ENCODE results near the gene CDK11B. TPM values are rescaled to one million over a fixed set of nuclear protein-coding genes. Genes with fewer than 3 reads are reported as not detected.
"Not testable (repeated sequence)": the region's sequence is repeated elsewhere in the genome, so short reads cannot be mapped to it uniquely, and the experiment has no call there.

CDK11B gene
- total and polyA plus RNA-seq, 2 donors from 2014 or later: 13.9 to 24.0 TPM

DNA sequence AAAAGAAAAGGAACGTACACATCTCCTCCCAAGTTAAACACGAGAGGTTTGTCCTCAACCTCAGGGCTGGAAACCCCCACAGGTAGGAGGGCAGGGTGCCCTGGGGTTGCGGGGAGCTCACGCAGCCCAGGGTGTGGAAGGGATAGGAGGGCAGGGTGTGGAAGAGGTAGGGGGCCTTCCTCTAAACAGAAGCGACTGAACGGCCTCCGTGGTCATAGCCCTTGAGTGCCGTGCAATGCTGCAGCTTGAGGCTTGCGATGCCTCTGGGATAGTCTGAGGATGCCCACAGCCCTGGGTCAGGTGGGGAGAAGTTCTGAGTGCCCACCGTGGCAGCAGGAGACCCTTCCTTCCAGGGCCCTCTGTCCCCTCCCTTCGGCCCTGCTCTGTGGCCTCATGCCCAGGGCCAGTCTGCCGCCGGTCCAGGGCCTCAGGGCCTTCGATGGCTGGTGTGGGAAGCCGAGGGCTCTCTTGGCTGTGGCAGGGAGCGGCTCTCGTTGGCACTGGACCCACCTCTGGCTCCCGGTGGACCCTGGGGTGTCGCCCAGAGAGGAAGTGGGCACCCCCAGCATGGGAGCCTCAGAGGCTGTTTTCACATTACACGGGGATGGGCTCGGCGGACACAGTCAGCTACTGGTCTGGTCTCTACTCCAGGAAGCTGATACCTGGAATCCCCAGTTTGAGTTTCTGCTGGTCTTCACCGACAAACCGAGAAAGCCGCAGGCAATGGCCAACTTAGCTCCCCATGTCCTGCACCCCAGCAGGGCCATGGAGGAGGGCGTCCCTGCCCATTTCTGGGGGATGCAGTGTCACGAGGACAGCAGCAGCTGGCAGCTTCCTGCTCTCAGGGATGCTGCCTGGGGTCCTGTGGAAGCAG is 6.4 kb upstream of the CDK11B start:
- DNase-seq: peak in 1 of 5 donors; percentile 73
- H3K9me3 ChIP-seq (ENCODE audit: control insufficient read depth in 2 of 3, insufficient read depth in 1 of 3, low read length in 3 of 3): no peaks in the 10 kb centered on the region

DNA sequence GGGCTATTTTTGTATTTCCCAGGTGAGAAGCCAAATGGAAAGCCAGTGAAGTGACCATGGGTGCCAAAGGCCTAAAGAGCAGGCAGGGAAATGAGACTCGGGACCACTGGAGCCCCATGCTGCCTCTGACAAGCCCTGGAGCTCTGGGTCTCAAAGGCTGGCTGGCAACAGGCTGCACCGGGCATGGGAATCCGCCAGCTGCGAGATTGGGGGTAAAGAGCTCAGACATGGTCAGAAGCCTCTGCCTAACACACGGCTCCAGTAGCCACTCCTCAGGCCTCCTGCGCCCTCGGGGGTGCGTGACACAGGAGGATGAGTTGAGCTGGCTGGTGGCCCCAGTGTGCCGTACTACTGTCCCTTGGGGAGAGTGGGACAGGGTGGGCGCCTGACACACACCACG is 5.5 kb upstream of the CDK11B start:
- peaks cover 0 to 14% (median 6%) of the 10 kb centered on the region in 3 donors for H3K36me3 ChIP-seq (ENCODE audit: control insufficient read depth in 2 of 3, insufficient read depth in 3 of 3, low read length in 3 of 3)
- intact Hi-C loops (cut with DNase I); H3K9me3 ChIP-seq (ENCODE audit: control insufficient read depth in 2 of 3, insufficient read depth in 1 of 3, low read length in 3 of 3); H3K27ac ChIP-seq (ENCODE audit: low read depth in 2 of 2, low read length in 2 of 2); FAIRE-seq; H3K4me3 ChIP-seq (ENCODE audit: low read length in 3 of 3); H3K9ac ChIP-seq (ENCODE audit: low read length in 3 of 3); H3K4me1 ChIP-seq (ENCODE audit: control insufficient read depth in 2 of 3, insufficient read depth in 2 of 3, low read depth in 1 of 3, low read length in 3 of 3); H3K27me3 ChIP-seq (ENCODE audit: control insufficient read depth, insufficient read depth, low read length): not testable (repeated sequence)
- DNase-seq: peak in 1 of 5 donors; percentile 18

More for the DNA sequence above, 6.4 kb upstream of the CDK11B start:
- FAIRE-seq: no peak
- TF ChIP-seq, protein P1, sequence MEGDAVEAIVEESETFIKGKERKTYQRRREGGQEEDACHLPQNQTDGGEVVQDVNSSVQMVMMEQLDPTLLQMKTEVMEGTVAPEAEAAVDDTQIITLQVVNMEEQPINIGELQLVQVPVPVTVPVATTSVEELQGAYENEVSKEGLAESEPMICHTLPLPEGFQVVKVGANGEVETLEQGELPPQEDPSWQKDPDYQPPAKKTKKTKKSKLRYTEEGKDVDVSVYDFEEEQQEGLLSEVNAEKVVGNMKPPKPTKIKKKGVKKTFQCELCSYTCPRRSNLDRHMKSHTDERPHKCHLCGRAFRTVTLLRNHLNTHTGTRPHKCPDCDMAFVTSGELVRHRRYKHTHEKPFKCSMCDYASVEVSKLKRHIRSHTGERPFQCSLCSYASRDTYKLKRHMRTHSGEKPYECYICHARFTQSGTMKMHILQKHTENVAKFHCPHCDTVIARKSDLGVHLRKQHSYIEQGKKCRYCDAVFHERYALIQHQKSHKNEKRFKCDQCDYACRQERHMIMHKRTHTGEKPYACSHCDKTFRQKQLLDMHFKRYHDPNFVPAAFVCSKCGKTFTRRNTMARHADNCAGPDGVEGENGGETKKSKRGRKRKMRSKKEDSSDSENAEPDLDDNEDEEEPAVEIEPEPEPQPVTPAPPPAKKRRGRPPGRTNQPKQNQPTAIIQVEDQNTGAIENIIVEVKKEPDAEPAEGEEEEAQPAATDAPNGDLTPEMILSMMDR (IDR thresholded peaks at IDR 0.05; ENCODE audit: borderline replicate concordance, extremely low read depth, insufficient read depth): no peak
- no peaks in the 10 kb centered on the region for H3K27me3 ChIP-seq (ENCODE audit: control insufficient read depth, insufficient read depth, low read length)
- intact Hi-C loops (cut with DNase I): no loop called here
- no peak overlapping the region for H3K4me3 ChIP-seq (ENCODE audit: low read length in 3 of 3)
- no peaks in the 10 kb centered on the region for H3K4me1 ChIP-seq (ENCODE audit: control insufficient read depth in 2 of 3, insufficient read depth in 2 of 3, low read depth in 1 of 3, low read length in 3 of 3)
- peaks cover 0 to 14% (median 6%) of the 10 kb centered on the region in 3 donors for H3K36me3 ChIP-seq (ENCODE audit: control insufficient read depth in 2 of 3, insufficient read depth in 3 of 3, low read length in 3 of 3)
- no peak overlapping the region for H3K9ac ChIP-seq (ENCODE audit: low read length in 3 of 3)
- no peak overlapping the region for H3K27ac ChIP-seq (ENCODE audit: low read depth in 2 of 2, low read length in 2 of 2)

DNA sequence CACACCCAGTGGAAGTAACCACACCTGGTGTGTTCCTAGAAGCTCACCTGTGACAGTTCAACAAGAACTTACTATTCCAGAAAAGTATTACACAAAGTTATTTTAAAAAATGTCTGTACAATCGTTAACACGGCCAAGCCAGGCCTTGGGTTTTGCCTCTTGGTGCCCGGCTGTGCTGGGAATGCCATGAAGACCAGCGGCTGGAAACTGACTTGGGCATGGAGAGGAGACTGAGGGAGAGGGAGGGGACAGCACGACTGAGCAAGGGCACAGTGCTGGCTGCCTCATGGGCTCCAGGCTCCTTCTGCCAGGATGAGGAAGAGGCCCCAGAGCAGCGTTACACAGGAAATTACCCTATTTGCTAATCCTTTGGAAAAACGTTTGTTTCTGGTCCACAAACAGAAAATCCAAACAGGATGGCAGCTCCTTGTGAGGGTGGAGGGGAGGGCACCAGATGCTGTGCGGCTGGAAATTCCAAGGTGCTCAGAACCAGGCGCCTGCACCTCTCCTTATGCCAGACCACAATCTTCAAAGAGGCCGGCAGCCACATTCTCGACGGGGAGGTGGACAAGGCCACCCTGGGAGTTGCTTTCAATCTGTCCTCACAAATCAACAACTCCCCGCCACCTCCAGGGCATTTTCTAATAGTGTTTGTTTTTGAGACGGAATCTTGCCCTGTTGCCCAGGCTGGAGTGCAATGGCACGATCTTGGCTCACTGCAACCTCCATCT is 4.2 kb upstream of the CDK11B start:
- peak in 1 of 5 donors; percentile 43 for DNase-seq
- peaks cover 0 to 14% (median 6%) of the 10 kb centered on the region in 3 donors for H3K36me3 ChIP-seq (ENCODE audit: control insufficient read depth in 2 of 3, insufficient read depth in 3 of 3, low read length in 3 of 3)
- H3K4me1 ChIP-seq (ENCODE audit: control insufficient read depth in 2 of 3, insufficient read depth in 2 of 3, low read depth in 1 of 3, low read length in 3 of 3); H3K27me3 ChIP-seq (ENCODE audit: control insufficient read depth, insufficient read depth, low read length); H3K27ac ChIP-seq (ENCODE audit: low read depth in 2 of 2, low read length in 2 of 2); intact Hi-C loops (cut with DNase I); H3K4me3 ChIP-seq (ENCODE audit: low read length in 3 of 3); H3K9me3 ChIP-seq (ENCODE audit: control insufficient read depth in 2 of 3, insufficient read depth in 1 of 3, low read length in 3 of 3); H3K9ac ChIP-seq (ENCODE audit: low read length in 3 of 3); FAIRE-seq: not testable (repeated sequence)

DNA sequence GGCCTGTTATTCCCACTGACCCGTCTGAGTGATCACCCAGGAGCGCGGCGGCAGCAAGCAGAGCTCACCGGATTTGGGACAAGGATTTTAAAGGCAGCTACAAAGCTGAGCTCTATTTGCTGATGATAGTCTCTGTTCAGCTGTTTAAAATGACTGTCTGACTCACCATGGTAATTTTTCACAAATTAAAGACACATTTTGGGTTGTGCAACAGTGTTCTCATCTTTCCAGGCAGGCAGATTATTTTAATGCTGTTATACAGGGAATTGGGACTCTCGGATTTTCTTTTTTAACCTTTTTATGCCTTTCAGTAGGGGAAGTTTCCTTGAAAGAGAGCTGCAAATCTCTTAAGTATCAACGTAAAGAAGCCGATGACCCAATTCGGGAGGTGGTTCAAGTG is 3.6 kb upstream of the CDK11B start:
- FAIRE-seq; intact Hi-C loops (cut with DNase I); H3K9me3 ChIP-seq (ENCODE audit: control insufficient read depth in 2 of 3, insufficient read depth in 1 of 3, low read length in 3 of 3); H3K4me3 ChIP-seq (ENCODE audit: low read length in 3 of 3); H3K9ac ChIP-seq (ENCODE audit: low read length in 3 of 3); H3K4me1 ChIP-seq (ENCODE audit: control insufficient read depth in 2 of 3, insufficient read depth in 2 of 3, low read depth in 1 of 3, low read length in 3 of 3); H3K27me3 ChIP-seq (ENCODE audit: control insufficient read depth, insufficient read depth, low read length); DNase-seq; H3K27ac ChIP-seq (ENCODE audit: low read depth in 2 of 2, low read length in 2 of 2): not testable (repeated sequence)
- H3K36me3 ChIP-seq (ENCODE audit: control insufficient read depth in 2 of 3, insufficient read depth in 3 of 3, low read length in 3 of 3): peaks cover 0 to 14% (median 6%) of the 10 kb centered on the region in 3 donors

DNA sequence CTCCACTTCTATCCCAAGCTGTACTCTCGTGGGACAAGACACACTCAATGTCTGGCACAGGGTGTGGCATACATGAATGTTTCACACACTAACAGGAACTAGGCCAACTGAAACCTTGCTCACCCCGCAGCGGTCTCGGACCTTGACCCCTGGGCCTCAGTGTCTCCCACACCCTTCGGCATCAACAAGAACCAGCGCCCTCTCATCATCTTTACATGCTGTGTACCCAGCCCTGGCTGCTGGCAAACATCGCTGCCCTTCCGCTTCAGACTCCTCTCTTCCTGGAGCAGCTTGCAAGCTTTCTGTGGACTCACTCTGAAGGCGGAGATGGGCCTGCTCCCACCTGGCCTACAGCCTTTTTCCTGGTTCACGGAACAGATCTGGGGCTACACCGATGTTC is 10.5 kb downstream of the CDK11B start:
- peaks cover 5 to 14% (median 11%) of the 10 kb centered on the region in 3 donors for H3K36me3 ChIP-seq (ENCODE audit: control insufficient read depth in 2 of 3, insufficient read depth in 3 of 3, low read length in 3 of 3)
- H3K4me3 ChIP-seq (ENCODE audit: low read length in 3 of 3); H3K4me1 ChIP-seq (ENCODE audit: control insufficient read depth in 2 of 3, insufficient read depth in 2 of 3, low read depth in 1 of 3, low read length in 3 of 3); H3K27me3 ChIP-seq (ENCODE audit: control insufficient read depth, insufficient read depth, low read length); FAIRE-seq; H3K9ac ChIP-seq (ENCODE audit: low read length in 3 of 3); H3K9me3 ChIP-seq (ENCODE audit: control insufficient read depth in 2 of 3, insufficient read depth in 1 of 3, low read length in 3 of 3); H3K27ac ChIP-seq (ENCODE audit: low read depth in 2 of 2, low read length in 2 of 2); intact Hi-C loops (cut with DNase I): not testable (repeated sequence)
- DNase-seq: peak in 1 of 5 donors; percentile 19

DNA sequence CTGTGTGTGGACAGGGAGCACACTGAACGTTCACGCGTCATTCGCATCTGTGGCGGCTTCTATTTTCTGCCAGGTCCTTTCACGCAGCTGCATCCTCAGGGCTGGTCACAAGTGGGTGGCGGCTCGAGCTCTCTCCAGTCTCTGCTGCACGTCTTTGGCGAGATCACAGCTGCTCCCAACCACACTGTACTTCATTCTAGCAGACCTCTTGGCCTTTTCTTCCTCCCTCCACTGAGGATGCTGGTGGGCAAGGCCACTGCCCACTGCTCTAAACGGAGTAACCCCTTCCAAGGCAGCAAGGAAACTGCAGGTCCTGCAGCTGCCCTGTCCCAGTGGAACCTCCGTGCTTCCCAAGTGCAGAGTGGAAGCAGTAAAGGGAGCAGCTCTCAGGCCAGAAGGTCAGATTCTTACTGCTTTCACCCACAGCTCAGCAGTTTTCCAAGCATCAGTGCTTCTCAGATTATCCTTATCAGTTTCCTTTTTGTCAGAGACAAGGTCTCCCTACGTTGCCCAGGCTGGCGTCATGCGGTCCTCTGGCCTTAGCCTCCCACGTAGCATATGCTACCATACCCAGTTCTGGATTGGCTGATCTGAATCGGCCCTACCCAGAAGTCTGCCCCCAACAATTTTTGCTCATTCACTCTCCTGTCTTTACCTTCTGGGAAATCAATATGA is 11.1 kb downstream of the CDK11B start:
- H3K27ac ChIP-seq (ENCODE audit: low read depth in 2 of 2, low read length in 2 of 2); H3K9me3 ChIP-seq (ENCODE audit: control insufficient read depth in 2 of 3, insufficient read depth in 1 of 3, low read length in 3 of 3); H3K9ac ChIP-seq (ENCODE audit: low read length in 3 of 3); FAIRE-seq; intact Hi-C loops (cut with DNase I); H3K4me1 ChIP-seq (ENCODE audit: control insufficient read depth in 2 of 3, insufficient read depth in 2 of 3, low read depth in 1 of 3, low read length in 3 of 3); H3K27me3 ChIP-seq (ENCODE audit: control insufficient read depth, insufficient read depth, low read length); H3K4me3 ChIP-seq (ENCODE audit: low read length in 3 of 3): not testable (repeated sequence)
- DNase-seq: peak in 1 of 5 donors; percentile 18
- peaks cover 5 to 14% (median 11%) of the 10 kb centered on the region in 3 donors for H3K36me3 ChIP-seq (ENCODE audit: control insufficient read depth in 2 of 3, insufficient read depth in 3 of 3, low read length in 3 of 3)

DNA sequence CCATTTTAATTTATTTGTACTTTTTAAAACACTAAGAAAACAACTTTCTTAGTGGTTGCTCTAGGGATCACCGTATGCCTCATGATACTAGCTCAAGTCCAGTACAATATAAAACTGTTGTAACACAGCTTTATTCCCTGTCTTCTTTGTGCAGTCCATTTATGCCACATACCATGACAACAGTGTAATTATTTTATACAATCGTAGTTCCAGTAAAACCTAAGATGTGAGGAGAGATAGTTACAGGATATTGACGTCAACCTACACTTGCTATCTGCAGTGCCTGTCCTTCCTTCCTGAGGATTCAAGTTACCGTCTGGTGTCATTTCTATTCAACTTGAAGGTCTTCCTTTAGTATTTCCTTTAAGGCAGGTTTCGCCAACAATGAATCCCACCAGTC is 12.5 kb downstream of the CDK11B start:
- H3K27me3 ChIP-seq (ENCODE audit: control insufficient read depth, insufficient read depth, low read length); H3K4me1 ChIP-seq (ENCODE audit: control insufficient read depth in 2 of 3, insufficient read depth in 2 of 3, low read depth in 1 of 3, low read length in 3 of 3); H3K4me3 ChIP-seq (ENCODE audit: low read length in 3 of 3); intact Hi-C loops (cut with DNase I); H3K9ac ChIP-seq (ENCODE audit: low read length in 3 of 3); FAIRE-seq; H3K9me3 ChIP-seq (ENCODE audit: control insufficient read depth in 2 of 3, insufficient read depth in 1 of 3, low read length in 3 of 3); DNase-seq; H3K36me3 ChIP-seq (ENCODE audit: control insufficient read depth in 2 of 3, insufficient read depth in 3 of 3, low read length in 3 of 3): not testable (repeated sequence)
- H3K27ac ChIP-seq (ENCODE audit: low read depth in 2 of 2, low read length in 2 of 2): peak overlapping the region in 1 of 2 donors; percentile 1

Data from kidney (tissue), 14 donors.